OCI-LY1 (cell line): ENCODE measurements around the gene METAP1.

Experiments used
- CTCF ChIP-seq: fragments of 200-600 bp; sonication (generic), shearing (Covaris generic); IDR thresholded peaks from 2 replicates; pipeline ENCODE4 v1.5.1; 2017; ENCODE audit warnings: mild to moderate bottlenecking, antibody characterized with exemption, low read length, moderate library complexity, mixed read lengths
- EZH2 ChIP-seq: fragments of 200-600 bp; sonication (generic), shearing (Covaris generic); IDR thresholded peaks from 2 replicates; pipeline ENCODE4 v1.8.0; 2017; ENCODE audit warnings: borderline replicate concordance, mixed run types, mild to moderate bottlenecking, antibody characterized with exemption, low read length, moderate library complexity, mixed read lengths

GRCh38 chr4:99088481-99089365 is 93.2 kb downstream of the METAP1 start, which contains the start of gene ADH5:
- TF ChIP-seq CTCF (no peak), EZH2 (no peak)
